Calu3 (cell line): ENCODE measurements around the gene TSPAN11. TPM values are rescaled to one million over a fixed set of nuclear protein-coding genes. Genes with fewer than 3 reads are reported as not detected.

Experiments
- BruUV-seq: library from RNA; stranded (reverse); fragments of 400-500 nt; replicated peaks from 2 replicates; lab custom pipeline; 2021; lab: Mats Ljungman, UMichigan
- CTCF ChIA-PET: fragments of 300-600 bp; sonication (Branson Sonifier 250); formaldehyde crosslinking; loops from one replicate; lab custom pipeline; 2022; ENCODE audit warnings: antibody characterized with exemption; lab: Charles Lee
- DNase-seq: peaks from one replicate; pipeline ENCODE4 v3.0.0; 2022
- H3K27ac Mint-ChIP-seq: one replicate; pipeline ENCODE4 v1.8.0; 2022; ENCODE audit warnings: mixed read lengths; ENCODE audit not compliant: unreplicated experiment
- H3K27me3 Mint-ChIP-seq: one replicate; pipeline ENCODE4 v1.8.0; 2022; ENCODE audit warnings: mixed read lengths; ENCODE audit not compliant: unreplicated experiment
- H3K36me3 Mint-ChIP-seq: one replicate; pipeline ENCODE4 v1.8.0; 2022; ENCODE audit warnings: mild to moderate bottlenecking, moderate library complexity, mixed read lengths; ENCODE audit not compliant: insufficient read depth, unreplicated experiment
- H3K4me1 Mint-ChIP-seq: one replicate; pipeline ENCODE4 v1.8.0; 2022; ENCODE audit warnings: mild to moderate bottlenecking, low read depth, mixed read lengths; ENCODE audit not compliant: unreplicated experiment
- H3K4me3 Mint-ChIP-seq: one replicate; pipeline ENCODE4 v1.8.0; 2022; ENCODE audit warnings: mild to moderate bottlenecking, low read depth, moderate library complexity, mixed read lengths; ENCODE audit not compliant: unreplicated experiment
- H3K9me3 Mint-ChIP-seq: one replicate; pipeline ENCODE4 v1.8.0; 2022; ENCODE audit warnings: low read depth, mixed read lengths; ENCODE audit not compliant: unreplicated experiment
- CTCF ChIP-seq: fragments of 200-600 bp; IDR thresholded peaks from one replicate; pipeline ENCODE4 v1.8.0; 2022; ENCODE audit warnings: antibody characterized with exemption; ENCODE audit not compliant: unreplicated experiment
- intact Hi-C: fragments of 100-400 bp; cut with micrococcal nuclease; formaldehyde crosslinking; loops from one replicate; pipeline ENCODE4 v1.10.0; 2022; ENCODE audit not compliant: unreplicated experiment
- total RNA-seq: library from RNA; stranded (reverse); gene quantifications from 2 replicates; pipeline ENCODE4 v1.2.3, GENCODE V29; 2022

The TSPAN11 gene
- total RNA-seq, 1 experiment from 2014 or later: not detected

GRCh38 chr12:30930641-30931040 is 4.1 kb downstream of the TSPAN11 start:
- Mint-ChIP-seq H3K36me3 (no peaks in the 10 kb centered on the region), H3K27ac (no peak overlapping the region), H3K4me1 (no peaks in the 10 kb centered on the region), H3K9me3 (no peaks in the 10 kb centered on the region), H3K4me3 (no peak overlapping the region), H3K27me3 (peaks cover 71% of the 10 kb centered on the region)
- no peak for DNase-seq
- intact Hi-C loops: no loop called here
- no TSS peak for BruUV-seq
- TF ChIP-seq CTCF: no peak
- CTCF ChIA-PET: no interaction called here

GRCh38 chr12:30932881-30933280 is 6.3 kb downstream of the TSPAN11 start:
- peaks cover 71% of the 10 kb centered on the region for H3K27me3 Mint-ChIP-seq
- H3K27ac Mint-ChIP-seq: no peak overlapping the region
- no peaks in the 10 kb centered on the region for H3K4me1 Mint-ChIP-seq
- intact Hi-C loops: no loop called here
- BruUV-seq: no TSS peak
- no peak overlapping the region for H3K4me3 Mint-ChIP-seq
- H3K9me3 Mint-ChIP-seq: no peaks in the 10 kb centered on the region
- no peak for DNase-seq
- no peak for TF ChIP-seq CTCF
- CTCF ChIA-PET: interaction anchor here (0.9 kb wide), 1 partner anchor 23 kb away, joined by 3 read pairs; no protein-coding TSS in a partner anchor
- no peaks in the 10 kb centered on the region for H3K36me3 Mint-ChIP-seq

GRCh38 chr12:30934811-30935210 is 8.3 kb downstream of the TSPAN11 start:
- Mint-ChIP-seq H3K27me3 (peaks cover 71% of the 10 kb centered on the region), H3K4me1 (no peaks in the 10 kb centered on the region), H3K36me3 (no peaks in the 10 kb centered on the region), H3K4me3 (no peak overlapping the region), H3K27ac (no peak overlapping the region), H3K9me3 (no peaks in the 10 kb centered on the region)
- BruUV-seq: no TSS peak
- no peak for DNase-seq
- CTCF ChIA-PET: no interaction called here
- TF ChIP-seq CTCF: no peak
- intact Hi-C loops: no loop called here

DNA sequence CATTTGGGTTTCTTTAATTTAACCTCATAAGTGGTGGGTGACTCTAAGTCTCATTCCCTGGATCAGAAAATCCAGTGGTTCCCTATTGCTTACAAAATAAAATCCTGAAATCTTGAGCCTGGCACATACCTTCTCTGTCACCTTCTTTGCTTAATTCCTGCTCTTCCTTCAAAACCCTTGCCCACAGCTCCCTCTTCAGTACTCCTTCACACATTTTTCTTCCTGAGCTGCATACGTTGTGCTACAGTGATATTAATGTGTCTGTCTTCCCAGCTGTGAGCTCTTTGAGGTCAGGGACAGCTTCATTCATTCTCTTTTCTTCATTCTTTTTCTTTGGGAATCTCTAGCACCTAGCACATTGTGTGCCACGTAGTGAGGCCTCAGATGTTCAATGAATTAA is 9.5 kb downstream of the TSPAN11 start:
- Mint-ChIP-seq H3K9me3 (no peaks in the 10 kb centered on the region), H3K27me3 (peaks cover 70% of the 10 kb centered on the region), H3K4me3 (no peak overlapping the region), H3K36me3 (no peaks in the 10 kb centered on the region), H3K27ac (no peak overlapping the region), H3K4me1 (no peaks in the 10 kb centered on the region)
- no TSS peak for BruUV-seq
- DNase-seq: no peak
- CTCF ChIA-PET: no interaction called here
- no peak for TF ChIP-seq CTCF
- intact Hi-C loops: no loop called here

GRCh38 chr12:30939234-30939633 is 12.7 kb downstream of the TSPAN11 start:
- Mint-ChIP-seq H3K9me3 (no peaks in the 10 kb centered on the region), H3K4me3 (no peak overlapping the region), H3K27ac (no peak overlapping the region), H3K36me3 (no peaks in the 10 kb centered on the region), H3K4me1 (no peaks in the 10 kb centered on the region), H3K27me3 (peaks cover 81% of the 10 kb centered on the region)
- intact Hi-C loops: no loop called here
- no peak for DNase-seq
- CTCF ChIA-PET: no interaction called here
- no peak for TF ChIP-seq CTCF
- no TSS peak for BruUV-seq
